Right lobe of liver (tissue), 6 donors: Measurements from ENCODE around the gene JMJD6. TPM values are rescaled to one million over a fixed set of nuclear protein-coding genes. Genes with fewer than 3 reads are reported as not detected.
A peak's percentile ranks its signal among the peaks of the same experiment; 100 is the strongest.

Source experiments
- ATAC-seq, 4 donors: fragments of 200-7000 bp; cut with Tn5 transposase; one replicate each; pipeline ENCODE4 v1.9.1; 2020; ENCODE audit warnings: mild to moderate bottlenecking in 4 of 4, moderate library complexity in 4 of 4
- DNase-seq, 3 donors: peaks; one replicate each; pipeline ENCODE4 v3.0.0-alpha.2; 2020
- H3K27ac ChIP-seq, 3 donors: fragments of 200-600 bp; one replicate each; pipeline ENCODE4 v1.8.0; 2022
- H3K27me3 ChIP-seq, 2 donors: fragments of 200-600 bp; one replicate each; pipeline ENCODE4 v1.8.0; 2022
- H3K36me3 ChIP-seq, 4 donors: fragments of 200-600 bp; sonication (generic) in 1 of 4; one replicate each; pipeline versions ENCODE4 v1.5.1 to v1.8.0; 2017 to 2022; ENCODE audit warnings: control low read depth in 1 of 4
- H3K4me1 ChIP-seq, 4 donors: fragments of 200-600 bp; sonication (generic) in 1 of 4; one replicate each; pipeline versions ENCODE4 v1.5.1 to v1.8.0; 2017 to 2022; ENCODE audit warnings: control low read depth in 1 of 4
- H3K4me3 ChIP-seq, 3 donors: fragments of 200-600 bp; one replicate each; pipeline ENCODE4 v1.8.0; 2022
- H3K9me3 ChIP-seq, 4 donors: fragments of 200-600 bp; sonication (generic) in 1 of 4; one replicate each; pipeline versions ENCODE4 v1.5.1 to v1.8.0; 2017 to 2022; ENCODE audit warnings: control low read depth in 1 of 4
- CTCF ChIP-seq, 4 donors: fragments of 200-600 bp in 3 of 4; fragments of 450-650 bp in 1 of 4; IDR thresholded peaks; one replicate each; pipeline versions ENCODE4 v1.5.1 to v1.8.0; 2016 to 2022; ENCODE audit warnings: antibody characterized with exemption in 4 of 4, mild to moderate bottlenecking in 2 of 4
- POLR2A ChIP-seq: fragments of 450-650 bp; IDR thresholded peaks from one replicate; pipeline ENCODE4 v1.6.1; 2017; ENCODE audit warnings: antibody characterized with exemption, mild to moderate bottlenecking
- WGBS: methylation state at CpG from one replicate; pipeline ENCODE4 v1.1.6; 2018; ENCODE audit warnings: low coverage, low lambda C conversion rate; ENCODE audit not compliant: insufficient coverage; ENCODE audit errors: missing lambda C conversion rate; 5-methylcytosine and 5-hydroxymethylcytosine counted together
- intact Hi-C, 2 donors: fragments of 100-400 bp; cut with DNase I; formaldehyde crosslinking; loops; one replicate each; pipeline versions ENCODE4 v1.11.2 to v1.14.1; 2022
- total RNA-seq, 6 experiments: library from RNA; depleted of rRNA in 2 of 6; stranded (reverse); fragments of >200 nt in 2 of 6; fragmentation: NEBNext Ultra II Directional in 3 of 6; extraction: Animal tissue kit (Norgen Biotek cat#: 25700) in 3 of 6; gene quantifications; one replicate each; pipeline versions ENCODE4 v1.1.0 to v1.2.4, GENCODE V29; 2016 to 2023
- donor health status: DM: no; HTN: yes; CAD: no.
- donor health status: DM: no; HTN: no; CAD: no.
- donor health status: DM: no; HTN: no; CAD: no.
- donor health status: DM: no; HTN: yes; CAD: no.
- donor health status: DM: no; HTN: yes; CAD: no.

The JMJD6 gene
- total RNA-seq, 6 experiments from 2014 or later = 10.0 to 15.8 (median 11.1) TPM

GRCh38 chr17:76690596-76691280 lies 35.7 kb downstream of the JMJD6 start:
- Histone ChIP-seq H3K36me3 (no peaks in the 10 kb centered on the region), H3K27me3 (no peaks in the 10 kb centered on the region), H3K4me1 (no peaks in the 10 kb centered on the region), H3K27ac (no peak overlapping the region), H3K4me3 (no peak overlapping the region), H3K9me3 (no peaks in the 10 kb centered on the region)
- DNase-seq (no peak), ATAC-seq (no peak)
- intact Hi-C loops = no loop called here
- TF ChIP-seq POLR2A = no peak
- TF ChIP-seq CTCF (IDR thresholded peaks at IDR 0.05) = no peak
- 90% methylated on average over 7 of the region's 13 CpGs for WGBS

DNA sequence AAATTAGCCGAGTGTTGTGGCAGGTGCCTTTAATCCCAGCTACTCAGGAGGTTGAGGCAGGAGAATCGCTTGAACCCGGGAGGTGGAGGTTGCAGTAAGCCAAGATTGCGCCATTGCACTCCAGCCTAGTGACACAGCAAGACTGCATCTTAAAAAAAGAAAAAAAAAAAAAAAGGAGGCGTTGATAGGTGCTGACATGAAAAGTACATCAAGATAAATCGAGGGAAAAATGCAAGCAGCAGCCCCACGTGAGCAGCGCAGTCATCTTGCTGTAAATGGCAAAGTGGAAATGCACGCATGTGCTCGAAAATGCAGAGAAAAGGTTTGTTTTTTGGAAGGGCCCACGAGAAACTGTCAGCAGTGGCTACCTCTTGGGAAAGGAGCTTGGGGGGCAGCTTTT lies 36.5 kb downstream of the JMJD6 start:
- intact Hi-C loops = no loop called here
- ATAC-seq (no peak), DNase-seq (no peak)
- 81% methylated on average over 10 of the region's 11 CpGs for WGBS
- no peaks in the 10 kb centered on the region for H3K4me1 ChIP-seq
- no peak overlapping the region for H3K27ac ChIP-seq
- H3K27me3 ChIP-seq = no peaks in the 10 kb centered on the region
- H3K9me3 ChIP-seq = no peaks in the 10 kb centered on the region
- TF ChIP-seq CTCF (IDR thresholded peaks at IDR 0.05) = no peak
- no peak for TF ChIP-seq POLR2A
- no peak overlapping the region for H3K4me3 ChIP-seq
- H3K36me3 ChIP-seq = no peaks in the 10 kb centered on the region

- 100% methylated on average over 1 of the region's 11 CpGs for WGBS
- Histone ChIP-seq H3K36me3 (no peaks in the 10 kb centered on the region), H3K4me1 (no peaks in the 10 kb centered on the region), H3K9me3 (no peaks in the 10 kb centered on the region), H3K4me3 (no peak overlapping the region), H3K27ac (peak overlapping the region; percentile 31 to 65 (median 43)), H3K27me3 (no peaks in the 10 kb centered on the region)
- TF ChIP-seq POLR2A (no peak), CTCF (IDR thresholded peaks at IDR 0.05) (no peak)
- ATAC-seq (peak; percentile 2 to 36 (median 16)), DNase-seq (no peak)
- intact Hi-C loops = no loop called here
These were observed 38.2 kb downstream of the JMJD6 start for GRCh38 chr17:76688165-76688622.

- Histone ChIP-seq H3K4me1 (no peaks in the 10 kb centered on the region), H3K27ac (peak overlapping the region in 2 of 3 donors; percentile 24 to 65), H3K4me3 (no peak overlapping the region), H3K9me3 (no peaks in the 10 kb centered on the region), H3K27me3 (no peaks in the 10 kb centered on the region), H3K36me3 (no peaks in the 10 kb centered on the region)
- intact Hi-C loops = no loop called here
- DNase-seq (no peak), ATAC-seq (no peak)
- TF ChIP-seq CTCF (IDR thresholded peaks at IDR 0.05) (no peak), POLR2A (no peak)
- 82% methylated on average over 19 of the region's 26 CpGs for WGBS
These were observed 38.9 kb downstream of the JMJD6 start for GRCh38 chr17:76687298-76688164.
